Measurements from ENCODE around the gene MEMO1.

Gene MEMO1

DNA sequence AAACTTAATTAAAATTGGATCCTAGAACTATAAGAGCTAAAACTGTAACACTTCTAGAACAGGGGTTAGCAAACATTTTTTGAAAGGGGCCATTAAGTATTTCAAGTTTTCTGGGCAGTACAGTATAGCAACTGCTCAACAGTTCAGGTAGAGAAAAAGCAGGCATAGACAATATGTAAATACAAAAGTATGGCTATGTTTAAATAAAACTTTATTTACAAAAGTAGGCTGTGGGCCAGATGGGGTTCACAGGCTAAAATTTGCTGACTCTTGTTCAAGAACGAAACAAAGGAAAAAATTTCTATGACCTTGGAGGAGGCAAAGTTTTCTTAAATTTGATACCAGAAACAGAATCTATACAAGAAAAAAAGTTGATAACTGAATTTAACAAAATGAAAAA, 114.5 kb downstream of the MEMO1 start:
- H3K9me3 ChIP-seq, result no peaks in the 10 kb centered on the region
- no peak overlapping the region for H3K4me3 ChIP-seq (ENCODE audit: low read depth in 1 of 2, low read length in 1 of 2)
- H3K27me3 ChIP-seq, result no peaks in the 10 kb centered on the region
- peaks cover 5% of the 10 kb centered on the region for H3K36me3 ChIP-seq
- TF ChIP-seq, protein P1, sequence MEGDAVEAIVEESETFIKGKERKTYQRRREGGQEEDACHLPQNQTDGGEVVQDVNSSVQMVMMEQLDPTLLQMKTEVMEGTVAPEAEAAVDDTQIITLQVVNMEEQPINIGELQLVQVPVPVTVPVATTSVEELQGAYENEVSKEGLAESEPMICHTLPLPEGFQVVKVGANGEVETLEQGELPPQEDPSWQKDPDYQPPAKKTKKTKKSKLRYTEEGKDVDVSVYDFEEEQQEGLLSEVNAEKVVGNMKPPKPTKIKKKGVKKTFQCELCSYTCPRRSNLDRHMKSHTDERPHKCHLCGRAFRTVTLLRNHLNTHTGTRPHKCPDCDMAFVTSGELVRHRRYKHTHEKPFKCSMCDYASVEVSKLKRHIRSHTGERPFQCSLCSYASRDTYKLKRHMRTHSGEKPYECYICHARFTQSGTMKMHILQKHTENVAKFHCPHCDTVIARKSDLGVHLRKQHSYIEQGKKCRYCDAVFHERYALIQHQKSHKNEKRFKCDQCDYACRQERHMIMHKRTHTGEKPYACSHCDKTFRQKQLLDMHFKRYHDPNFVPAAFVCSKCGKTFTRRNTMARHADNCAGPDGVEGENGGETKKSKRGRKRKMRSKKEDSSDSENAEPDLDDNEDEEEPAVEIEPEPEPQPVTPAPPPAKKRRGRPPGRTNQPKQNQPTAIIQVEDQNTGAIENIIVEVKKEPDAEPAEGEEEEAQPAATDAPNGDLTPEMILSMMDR (IDR thresholded peaks at IDR 0.05), result no peak
- no peak overlapping the region for H3K27ac ChIP-seq
- H3K4me1 ChIP-seq (ENCODE audit: control insufficient read depth in 1 of 2, insufficient read depth in 1 of 2, low read depth in 1 of 2, low read length in 1 of 2), result peaks cover 14 to 21% of the 10 kb centered on the region in 2 experiments

DNA sequence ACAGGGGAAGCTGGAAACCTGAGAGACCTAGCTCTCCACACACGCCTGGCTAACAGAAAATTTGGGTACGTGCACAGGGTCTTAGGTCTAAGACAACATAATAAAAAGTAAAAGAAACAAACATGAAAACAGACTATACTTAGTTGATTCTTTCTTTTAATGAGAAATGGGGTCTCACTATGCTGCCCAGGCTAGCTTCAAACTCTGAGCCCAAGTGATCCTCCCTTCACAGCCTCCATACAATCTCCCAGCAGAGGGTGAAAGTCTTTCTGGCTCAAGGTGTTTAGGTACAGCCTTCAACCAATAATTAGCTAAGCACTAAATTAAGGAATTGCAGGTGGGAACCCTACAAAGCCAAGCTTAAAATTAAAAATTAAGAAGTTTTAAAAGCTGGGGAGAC, 116.2 kb downstream of the MEMO1 start:
- H3K36me3 ChIP-seq, result peaks cover 5% of the 10 kb centered on the region
- H3K27ac ChIP-seq, result peak overlapping the region; percentile 71
- H3K4me1 ChIP-seq (ENCODE audit: control insufficient read depth in 1 of 2, insufficient read depth in 1 of 2, low read depth in 1 of 2, low read length in 1 of 2), result peaks cover 26 to 29% of the 10 kb centered on the region in 2 experiments
- H3K27me3 ChIP-seq, result no peaks in the 10 kb centered on the region
- TF ChIP-seq, protein P1 (IDR thresholded peaks at IDR 0.05), result no peak
- no peak overlapping the region for H3K4me3 ChIP-seq (ENCODE audit: low read depth in 1 of 2, low read length in 1 of 2)
- no peaks in the 10 kb centered on the region for H3K9me3 ChIP-seq

DNA sequence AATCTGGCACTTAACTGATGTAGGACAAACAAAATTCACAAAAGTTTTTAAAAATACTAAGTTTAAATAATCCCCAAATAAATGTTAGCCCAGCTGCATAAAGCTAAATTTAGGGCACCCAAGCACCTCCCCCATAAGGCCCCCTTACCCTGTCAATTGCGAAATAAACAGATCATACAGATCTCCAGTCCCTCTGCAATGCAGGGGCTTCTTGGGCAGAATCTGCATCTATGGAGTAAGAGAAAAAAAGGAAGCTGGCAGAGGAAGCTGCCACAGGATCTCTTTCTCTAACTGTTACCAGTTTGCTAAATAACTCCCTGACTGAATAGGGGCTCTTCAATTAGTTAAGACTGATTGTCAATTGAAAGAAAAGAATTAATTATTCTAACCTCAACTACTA, 117.7 kb downstream of the MEMO1 start:
- no peaks in the 10 kb centered on the region for H3K9me3 ChIP-seq
- H3K4me3 ChIP-seq (ENCODE audit: low read depth in 1 of 2, low read length in 1 of 2), result no peak overlapping the region
- H3K27ac ChIP-seq, result peak overlapping the region; percentile 71
- peaks cover 32 to 36% of the 10 kb centered on the region in 2 experiments for H3K4me1 ChIP-seq (ENCODE audit: control insufficient read depth in 1 of 2, insufficient read depth in 1 of 2, low read depth in 1 of 2, low read length in 1 of 2)
- H3K36me3 ChIP-seq, result no peaks in the 10 kb centered on the region
- TF ChIP-seq, protein P1 (IDR thresholded peaks at IDR 0.05), result no peak
- no peaks in the 10 kb centered on the region for H3K27me3 ChIP-seq

DNA sequence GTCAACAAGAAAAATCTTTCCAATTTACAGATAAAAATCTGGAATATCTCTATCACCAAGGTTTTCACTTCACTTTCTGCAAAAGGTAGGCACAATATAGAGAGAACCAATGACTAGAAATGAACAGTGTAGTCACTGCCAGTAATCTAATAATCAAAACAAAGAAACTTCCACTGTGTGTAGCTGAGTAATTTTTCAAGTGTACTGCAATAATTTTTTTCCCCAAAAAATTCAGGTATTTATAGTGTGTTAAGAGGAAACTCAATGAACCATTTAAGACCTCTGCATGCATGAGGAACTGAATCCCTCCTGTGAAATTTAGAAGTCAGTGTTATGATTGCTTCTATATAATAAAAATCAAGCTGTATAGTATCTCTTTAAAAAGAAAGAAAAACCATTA, 121.8 kb downstream of the MEMO1 start:
- no peaks in the 10 kb centered on the region for H3K9me3 ChIP-seq
- peaks cover 6% of the 10 kb centered on the region for H3K36me3 ChIP-seq
- H3K27me3 ChIP-seq, result no peaks in the 10 kb centered on the region
- peaks cover 35 to 41% of the 10 kb centered on the region in 2 experiments for H3K4me1 ChIP-seq (ENCODE audit: control insufficient read depth in 1 of 2, insufficient read depth in 1 of 2, low read depth in 1 of 2, low read length in 1 of 2)
- TF ChIP-seq, protein P1 (IDR thresholded peaks at IDR 0.05), result no peak
- no peak overlapping the region for H3K4me3 ChIP-seq (ENCODE audit: low read depth in 1 of 2, low read length in 1 of 2)
- peak overlapping the region; percentile 45 for H3K27ac ChIP-seq

DNA sequence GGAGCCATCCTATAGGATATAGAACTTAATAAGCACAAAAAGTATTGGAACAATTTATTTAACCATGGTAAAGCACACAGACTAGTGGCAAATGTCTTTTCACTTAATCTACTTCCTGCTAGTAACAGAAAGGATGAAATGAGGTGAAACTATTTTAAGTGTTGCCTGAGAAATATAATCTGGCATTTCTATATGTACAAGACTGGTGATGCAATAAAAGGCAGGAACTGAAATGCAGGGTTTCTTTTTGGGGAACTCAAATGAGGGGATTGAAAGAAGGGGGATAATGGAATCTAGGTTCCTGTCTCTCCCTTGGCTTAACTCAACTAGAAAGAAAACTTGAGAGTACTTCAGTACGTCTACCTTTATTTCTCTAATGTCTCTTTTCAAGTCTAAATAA, 122.3 kb downstream of the MEMO1 start:
- Histone ChIP-seq H3K4me3 (ENCODE audit: low read depth in 1 of 2, low read length in 1 of 2) (no peak overlapping the region), H3K27ac (peak overlapping the region; percentile 45), H3K4me1 (ENCODE audit: control insufficient read depth in 1 of 2, insufficient read depth in 1 of 2, low read depth in 1 of 2, low read length in 1 of 2) (peaks cover 30 to 36% of the 10 kb centered on the region in 2 experiments), H3K27me3 (no peaks in the 10 kb centered on the region), H3K36me3 (peaks cover 6% of the 10 kb centered on the region), H3K9me3 (no peaks in the 10 kb centered on the region)
- TF ChIP-seq, protein P1 (IDR thresholded peaks at IDR 0.05), result no peak

DNA sequence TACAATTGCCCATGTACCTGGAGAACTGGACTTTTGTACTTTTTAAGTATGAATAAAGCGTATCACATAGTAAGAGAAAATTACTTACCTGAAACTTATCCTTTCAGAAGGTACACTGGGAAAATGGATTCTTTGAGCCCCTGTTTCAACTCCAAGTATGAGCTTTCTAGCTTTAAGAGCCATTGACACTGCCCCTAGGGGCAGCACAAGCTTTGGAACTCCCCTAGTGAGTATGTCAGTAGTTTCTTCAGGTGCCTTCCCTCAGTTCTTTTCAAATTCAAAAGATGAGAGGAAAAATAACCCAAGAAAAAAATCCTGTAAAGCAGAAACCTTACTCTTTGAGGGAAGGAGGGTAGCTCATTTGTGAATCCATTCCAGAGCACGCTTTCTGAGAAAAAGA, 124.1 kb downstream of the MEMO1 start:
- Histone ChIP-seq H3K27ac (no peak overlapping the region), H3K9me3 (no peaks in the 10 kb centered on the region), H3K4me1 (ENCODE audit: control insufficient read depth in 1 of 2, insufficient read depth in 1 of 2, low read depth in 1 of 2, low read length in 1 of 2) (peaks cover 23% of the 10 kb centered on the region in 2 experiments), H3K27me3 (no peaks in the 10 kb centered on the region), H3K36me3 (peaks cover 11% of the 10 kb centered on the region), H3K4me3 (ENCODE audit: low read depth in 1 of 2, low read length in 1 of 2) (no peak overlapping the region)
- TF ChIP-seq, protein P1 (IDR thresholded peaks at IDR 0.05), result no peak

Data from neutrophil (primary cell).